Right forelimb (tissue), 1 donor: ENCODE measurements around the gene KLHL21.

Source experiments
- DNase-seq: peaks from one replicate; pipeline ENCODE4 v3.0.0-alpha.2; 2018

Gene KLHL21

DNA sequence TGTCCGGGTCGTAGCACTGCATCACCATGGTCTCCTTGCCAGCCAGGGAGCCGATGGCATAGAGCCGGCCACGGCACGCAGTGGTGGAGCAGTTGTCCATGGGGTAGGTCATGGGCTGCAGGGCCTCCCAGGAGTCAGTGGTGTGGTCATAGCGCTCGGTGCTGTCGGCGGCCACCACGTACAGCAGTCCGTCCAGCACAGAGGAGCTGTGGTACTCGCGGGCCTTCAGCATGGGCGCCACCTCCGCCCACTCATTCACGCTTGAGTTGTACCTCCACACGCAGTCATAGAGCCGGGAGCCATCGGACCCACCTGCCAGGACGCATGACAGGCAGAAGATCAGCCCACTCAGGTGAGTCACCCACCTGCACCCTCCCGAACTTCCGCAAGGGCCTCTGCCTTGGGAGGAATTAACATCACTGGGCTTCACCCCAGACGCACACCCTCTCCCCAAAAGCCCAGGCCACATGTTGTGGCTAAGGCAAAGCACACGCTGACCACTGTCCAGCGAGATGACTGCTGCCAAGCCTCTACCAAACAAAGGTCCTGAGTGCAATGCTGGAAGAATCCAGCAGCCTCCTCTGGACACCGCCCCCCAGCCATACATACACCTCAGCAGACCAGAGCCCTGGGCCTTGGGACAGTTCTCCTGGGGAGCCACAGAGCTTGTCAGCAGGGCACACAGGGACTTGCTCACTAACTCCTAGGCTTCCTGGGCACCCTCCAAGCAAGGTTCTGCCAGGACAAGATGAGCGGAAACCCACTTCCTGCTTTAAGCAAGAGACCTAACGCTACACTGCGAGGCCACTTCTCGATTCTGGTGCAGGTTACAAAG lies 3.3 kb downstream of the KLHL21 start:
- no peak for DNase-seq

DNA sequence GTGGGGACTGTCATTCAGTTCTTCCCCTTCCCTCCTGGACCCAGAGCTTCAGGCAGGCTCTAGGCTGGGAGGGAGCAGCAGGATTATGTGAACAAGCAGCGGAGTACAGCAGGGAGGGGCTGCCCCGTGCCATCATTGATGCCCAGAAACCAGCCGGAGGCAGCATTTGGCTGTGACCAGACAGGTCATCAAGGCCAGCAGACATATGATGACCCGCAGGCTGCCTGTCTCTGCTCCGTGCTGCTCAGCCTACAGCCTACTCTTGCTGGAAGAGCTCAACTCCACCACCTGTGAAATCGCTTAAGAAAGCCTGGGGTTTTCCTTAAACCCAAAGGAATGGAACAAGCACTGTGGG lies 4.9 kb downstream of the KLHL21 start:
- no peak for DNase-seq

GRCh38 chr1:6596886-6597776 lies 5.5 kb downstream of the KLHL21 start:
- no peak for DNase-seq

DNA sequence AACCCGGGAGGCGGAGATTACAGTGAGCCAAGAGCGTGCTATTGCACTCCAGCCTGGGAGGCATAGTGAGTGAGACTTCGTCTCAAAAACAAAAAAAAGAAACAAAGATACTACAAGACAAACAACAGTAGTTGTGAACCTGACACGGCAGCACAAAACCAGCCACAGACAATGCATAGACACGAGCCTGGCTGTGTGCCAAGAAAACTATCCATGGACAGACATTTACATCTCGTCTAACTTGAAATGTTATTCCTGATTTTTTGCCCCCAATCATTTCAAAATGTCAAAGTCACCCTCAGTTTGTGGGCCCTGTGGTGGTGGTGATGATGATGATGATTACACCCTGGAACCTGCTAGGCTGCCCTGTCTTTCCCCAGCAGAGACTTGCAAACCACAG lies 6.3 kb downstream of the KLHL21 start:
- DNase-seq = no peak

- no peak for DNase-seq
These were observed 7.5 kb downstream of the KLHL21 start for GRCh38 chr1:6594977-6595740.

DNA sequence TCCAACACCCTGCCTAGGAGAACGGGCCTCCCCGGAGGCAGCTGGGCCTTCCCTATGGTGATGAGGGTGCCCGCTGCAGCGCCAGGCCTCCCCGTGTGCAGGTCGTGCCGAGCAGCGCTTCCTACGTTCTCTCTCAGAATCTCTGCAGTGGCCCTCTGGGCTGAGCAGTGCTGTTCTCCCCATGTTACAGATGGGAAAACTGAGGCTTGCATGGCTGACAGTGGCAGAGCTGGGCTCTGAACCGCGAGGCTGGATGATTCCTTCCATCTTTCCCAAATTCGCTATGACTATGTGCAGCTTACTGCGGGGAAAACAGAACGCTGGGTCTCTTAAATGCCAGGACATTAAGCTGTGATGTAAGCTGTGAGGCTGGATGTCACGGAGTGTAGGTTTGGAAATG lies 8.9 kb downstream of the KLHL21 start:
- no peak for DNase-seq

DNA sequence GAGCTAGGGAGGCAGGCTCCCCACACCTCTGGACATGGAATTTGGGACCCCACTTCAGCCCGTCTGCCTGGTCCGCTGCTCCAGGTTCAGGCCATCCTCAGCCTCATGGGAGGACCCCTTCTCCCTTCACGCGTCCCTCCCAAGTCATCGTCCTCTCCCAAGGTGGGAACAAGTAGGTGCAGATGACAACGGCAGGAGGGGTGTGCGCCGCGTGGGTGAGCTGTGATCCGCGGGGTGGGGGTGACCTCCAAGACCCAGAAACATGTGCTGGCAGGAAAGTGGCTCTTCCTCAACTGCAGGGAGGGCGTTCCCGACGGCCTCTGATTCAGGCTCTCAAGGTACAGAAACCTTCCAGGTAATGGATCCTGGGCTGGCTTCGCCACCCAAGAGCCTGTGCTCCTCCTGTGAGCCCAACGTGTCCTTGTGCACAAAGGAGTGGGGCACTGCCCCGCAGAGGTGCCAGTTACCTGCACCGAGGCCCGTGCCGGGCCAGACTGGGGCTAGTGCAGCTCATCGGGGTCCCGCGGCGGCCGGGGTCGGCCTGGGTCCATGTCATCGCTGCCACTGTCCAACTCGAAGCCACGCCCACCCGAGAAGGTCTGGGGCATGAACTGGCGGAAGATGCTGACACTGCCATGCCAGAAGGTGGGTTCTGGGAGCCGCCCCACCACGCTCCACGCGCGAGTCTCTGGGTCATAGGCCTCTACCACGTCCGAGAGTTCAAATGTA lies 9.6 kb downstream of the KLHL21 start:
- DNase-seq = no peak

GRCh38 chr1:6592441-6592840 lies 10.2 kb downstream of the KLHL21 start:
- no peak for DNase-seq

GRCh38 chr1:6591644-6592043 lies 11.0 kb downstream of the KLHL21 start:
- DNase-seq = no peak

GRCh38 chr1:6591222-6591621 lies 11.4 kb downstream of the KLHL21 start:
- no peak for DNase-seq

- no peak for DNase-seq
These were observed 12.6 kb downstream of the KLHL21 start for GRCh38 chr1:6590046-6590445.

DNA sequence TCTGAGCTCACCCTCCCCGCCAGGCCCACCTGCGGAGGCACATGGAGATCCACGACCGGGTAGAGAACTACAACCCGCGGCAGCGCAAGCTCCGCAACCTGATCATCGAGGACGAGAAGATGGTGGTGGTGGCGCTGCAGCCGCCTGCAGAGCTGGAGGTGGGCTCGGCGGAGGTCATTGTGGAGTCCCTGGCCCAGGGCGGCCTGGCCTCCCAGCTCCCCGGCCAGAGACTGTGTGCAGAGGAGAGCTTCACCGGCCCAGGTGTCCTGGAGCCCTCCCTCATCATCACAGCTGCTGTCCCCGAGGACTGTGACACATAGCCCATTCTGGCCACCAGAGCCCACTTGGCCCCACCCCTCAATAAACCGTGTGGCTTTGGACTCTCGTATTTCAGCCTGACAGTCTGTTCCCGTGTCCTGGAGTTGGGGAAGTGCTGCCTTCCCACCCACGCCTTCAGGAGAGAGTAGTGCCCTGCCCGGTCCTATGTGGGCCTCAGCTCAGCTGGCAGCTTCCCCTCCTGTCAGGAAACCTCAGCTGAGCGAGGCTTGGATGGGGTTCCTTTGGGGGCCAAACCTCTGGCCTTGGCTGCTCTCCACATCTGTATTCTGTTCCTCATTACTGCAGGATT lies 13.7 kb downstream of the KLHL21 start:
- DNase-seq = no peak

DNA sequence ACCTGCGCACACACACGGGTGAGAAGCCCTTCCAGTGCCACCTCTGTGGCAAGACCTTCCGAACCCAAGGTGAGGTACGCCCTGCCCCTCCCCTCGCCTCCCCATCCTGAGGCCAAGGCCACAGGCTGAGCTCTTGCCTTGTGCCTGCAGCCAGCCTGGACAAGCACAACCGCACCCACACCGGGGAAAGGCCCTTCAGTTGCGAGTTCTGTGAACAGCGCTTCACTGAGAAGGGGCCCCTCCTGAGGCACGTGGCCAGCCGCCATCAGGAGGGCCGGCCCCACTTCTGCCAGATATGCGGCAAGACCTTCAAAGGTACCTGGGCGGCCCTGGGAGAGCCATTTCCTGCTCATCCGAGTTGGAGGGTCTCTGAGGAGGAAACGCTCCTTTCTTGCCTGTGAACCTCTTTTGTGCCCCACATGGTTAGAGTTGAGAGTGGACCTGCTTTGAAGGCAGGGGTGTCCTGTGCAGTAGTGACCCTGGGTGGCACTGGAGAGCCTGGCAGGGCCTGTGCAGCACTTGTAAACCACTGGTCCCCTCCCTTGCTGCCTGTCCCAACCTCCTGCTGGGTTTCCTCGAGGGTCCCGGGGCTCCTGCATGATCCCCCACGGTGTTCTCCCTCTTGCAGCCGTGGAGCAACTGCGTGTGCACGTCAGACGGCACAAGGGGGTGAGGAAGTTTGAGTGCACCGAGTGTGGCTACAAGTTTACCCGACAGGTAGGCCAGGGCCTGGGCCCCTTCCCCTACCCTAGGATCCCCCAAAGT lies 14.4 kb downstream of the KLHL21 start:
- no peak for DNase-seq

GRCh38 chr1:6587261-6588005 lies 15.2 kb downstream of the KLHL21 start:
- peak; percentile 62 for DNase-seq

DNA sequence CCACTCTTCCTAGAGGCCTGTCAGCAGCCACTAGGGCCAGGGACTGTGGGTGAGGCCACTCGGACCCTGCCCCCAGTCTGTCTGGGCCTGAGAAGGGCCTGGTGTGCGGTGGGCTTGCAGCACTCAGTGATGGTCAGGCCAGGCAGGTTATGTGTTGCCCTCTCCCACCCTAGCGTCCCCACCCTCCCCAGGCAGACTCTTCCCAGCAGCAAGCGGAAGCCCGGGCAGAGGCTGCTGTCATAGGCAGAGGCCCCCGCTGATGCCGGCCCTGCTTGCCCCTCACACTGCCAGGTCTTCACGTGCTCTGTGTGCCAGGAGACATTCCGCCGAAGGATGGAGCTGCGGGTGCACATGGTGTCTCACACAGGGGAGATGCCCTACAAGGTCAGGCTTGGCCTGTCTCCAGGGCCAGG lies 16.3 kb downstream of the KLHL21 start:
- DNase-seq = no peak

GRCh38 chr1:6585841-6586240 lies 16.8 kb downstream of the KLHL21 start:
- no peak for DNase-seq

DNA sequence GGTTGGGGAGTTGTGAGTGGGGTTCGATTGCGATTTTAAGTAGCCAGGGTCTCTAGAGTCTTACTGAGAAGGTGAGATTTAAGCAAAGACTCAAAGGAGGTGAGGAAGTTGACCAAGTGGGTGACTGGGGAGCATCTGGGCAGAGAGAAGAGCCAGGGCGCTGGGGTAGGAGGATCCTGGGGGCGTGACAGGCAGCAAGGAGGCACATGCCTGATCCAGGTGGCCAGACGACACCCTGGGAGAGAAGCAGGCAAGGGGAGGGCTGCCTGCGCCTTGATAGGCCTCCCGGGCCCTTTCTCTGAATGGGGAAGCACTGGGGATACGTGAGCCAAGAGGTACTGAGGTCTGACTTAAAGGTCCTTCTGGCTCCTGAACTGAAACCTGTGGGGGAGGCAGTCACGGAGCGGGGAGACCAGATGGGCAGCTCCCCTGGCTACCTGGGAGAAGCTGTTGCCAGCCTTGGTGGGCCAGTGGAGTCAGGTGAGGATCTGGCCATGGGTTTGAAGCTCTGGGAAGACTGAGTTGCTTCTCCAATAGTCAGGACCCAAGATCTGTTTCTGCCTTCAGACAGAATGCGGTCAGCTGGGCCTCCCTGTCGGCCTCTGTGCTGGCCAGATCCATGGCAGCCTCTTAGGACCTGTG lies 17.5 kb downstream of the KLHL21 start:
- DNase-seq = no peak

- DNase-seq = no peak
These were observed 18.3 kb downstream of the KLHL21 start for GRCh38 chr1:6584126-6585080.

GRCh38 chr1:6582370-6582769 lies 20.3 kb downstream of the KLHL21 start:
- no peak for DNase-seq
